Measurements from ENCODE around the gene SMO.

Gene SMO

DNA sequence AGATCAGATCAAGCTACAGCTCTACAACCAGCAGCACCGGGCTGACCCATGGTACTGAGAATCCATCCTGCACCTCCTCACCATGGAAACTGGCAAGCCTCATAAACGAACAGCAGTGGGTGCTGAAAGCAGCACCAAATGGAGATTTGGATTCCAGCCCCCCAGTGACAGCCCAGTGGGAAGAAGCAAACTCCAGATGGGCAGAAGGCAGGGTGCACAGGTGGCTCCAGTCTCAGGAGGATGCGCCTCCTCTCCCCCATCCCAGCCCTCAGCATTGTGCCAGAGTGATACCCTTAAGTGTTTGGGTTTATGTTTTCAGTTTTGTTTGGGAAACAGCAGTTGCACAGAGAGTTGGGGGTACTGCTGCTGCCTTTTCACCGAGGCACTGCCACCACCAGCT lies 20.6 kb upstream of the SMO start:
- no peak for TF ChIP-seq EZH2 (IDR thresholded peaks at IDR 0.05; ENCODE audit: borderline replicate concordance, low read length)
- TF ChIP-seq, protein P1, sequence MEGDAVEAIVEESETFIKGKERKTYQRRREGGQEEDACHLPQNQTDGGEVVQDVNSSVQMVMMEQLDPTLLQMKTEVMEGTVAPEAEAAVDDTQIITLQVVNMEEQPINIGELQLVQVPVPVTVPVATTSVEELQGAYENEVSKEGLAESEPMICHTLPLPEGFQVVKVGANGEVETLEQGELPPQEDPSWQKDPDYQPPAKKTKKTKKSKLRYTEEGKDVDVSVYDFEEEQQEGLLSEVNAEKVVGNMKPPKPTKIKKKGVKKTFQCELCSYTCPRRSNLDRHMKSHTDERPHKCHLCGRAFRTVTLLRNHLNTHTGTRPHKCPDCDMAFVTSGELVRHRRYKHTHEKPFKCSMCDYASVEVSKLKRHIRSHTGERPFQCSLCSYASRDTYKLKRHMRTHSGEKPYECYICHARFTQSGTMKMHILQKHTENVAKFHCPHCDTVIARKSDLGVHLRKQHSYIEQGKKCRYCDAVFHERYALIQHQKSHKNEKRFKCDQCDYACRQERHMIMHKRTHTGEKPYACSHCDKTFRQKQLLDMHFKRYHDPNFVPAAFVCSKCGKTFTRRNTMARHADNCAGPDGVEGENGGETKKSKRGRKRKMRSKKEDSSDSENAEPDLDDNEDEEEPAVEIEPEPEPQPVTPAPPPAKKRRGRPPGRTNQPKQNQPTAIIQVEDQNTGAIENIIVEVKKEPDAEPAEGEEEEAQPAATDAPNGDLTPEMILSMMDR (IDR thresholded peaks at IDR 0.05; ENCODE audit: low read length) = no peak
- H3K4me2 ChIP-seq (ENCODE audit: low read length) = no peak overlapping the region
- H2AFZ ChIP-seq (ENCODE audit: low read length) = no peak overlapping the region
- no peak overlapping the region for H3K4me3 ChIP-seq (ENCODE audit: low read depth, low read length, poor library complexity, severe bottlenecking)
- H3K27ac ChIP-seq (ENCODE audit: low read depth, low read length, poor library complexity, severe bottlenecking) = no peak overlapping the region
- H3K9me2 ChIP-seq (ENCODE audit: low read depth, low read length) = no peaks in the 10 kb centered on the region
- peaks cover 19% of the 10 kb centered on the region; the same call in 1 of the 2 replicates for H3K36me3 ChIP-seq (ENCODE audit: insufficient read depth, low read length)
- no peaks in the 10 kb centered on the region for H3F3A ChIP-seq (ENCODE audit: insufficient read depth, low read length)
- no peaks in the 10 kb centered on the region for H3K27me3 ChIP-seq (ENCODE audit: insufficient read depth, low read length)
- no peaks in the 10 kb centered on the region for H3K9me3 ChIP-seq (ENCODE audit: low read length)
- H3K79me2 ChIP-seq (ENCODE audit: insufficient read depth, low read length) = no peaks in the 10 kb centered on the region
- H3K9ac ChIP-seq (ENCODE audit: low read length) = no peak overlapping the region
- H3K4me1 ChIP-seq (ENCODE audit: insufficient read depth, low read length, severe bottlenecking) = peaks cover 17% of the 10 kb centered on the region
- no peaks in the 10 kb centered on the region for H4K20me1 ChIP-seq (ENCODE audit: insufficient read depth, low read length)

DNA sequence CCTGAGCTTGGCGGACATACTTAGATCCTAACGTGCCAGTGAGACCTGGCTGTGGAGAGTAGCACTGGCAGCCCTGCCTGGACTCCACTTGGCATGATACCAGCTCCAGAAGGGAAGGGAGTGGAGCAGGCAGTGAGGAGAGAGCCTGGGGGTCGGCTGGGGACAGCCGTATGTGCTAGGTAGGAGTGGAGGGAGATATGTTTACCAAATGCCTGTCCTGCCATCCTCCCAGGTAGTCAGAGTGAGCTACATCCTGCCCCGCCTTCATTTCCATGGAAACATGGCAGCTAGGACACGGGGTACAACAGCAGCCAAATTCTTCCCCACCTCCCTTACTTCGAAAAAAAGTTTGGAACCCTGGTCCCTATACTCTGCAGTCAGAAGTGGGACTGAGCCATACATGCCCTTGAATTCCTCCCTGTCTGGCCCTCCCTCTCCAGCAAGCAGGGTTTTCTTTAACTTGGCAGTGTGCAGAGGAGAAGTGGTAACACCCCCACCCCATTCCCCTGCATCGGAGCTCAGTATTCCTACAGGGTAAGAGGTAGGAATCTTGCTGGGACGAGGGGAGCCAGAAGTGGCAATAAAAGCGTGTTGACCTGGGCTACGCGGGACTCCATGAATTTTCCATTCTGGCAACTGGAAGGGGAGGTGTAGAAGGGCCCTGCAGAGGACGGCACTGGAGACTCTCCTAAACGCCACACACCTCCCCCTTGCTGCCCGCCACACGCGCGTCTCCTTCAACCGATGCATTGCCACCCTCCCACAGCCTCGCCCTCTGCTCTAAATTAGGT lies 20.0 kb upstream of the SMO start:
- peak overlapping the region; percentile 59 for H3K4me3 ChIP-seq (ENCODE audit: low read depth, low read length, poor library complexity, severe bottlenecking)
- no peaks in the 10 kb centered on the region for H4K20me1 ChIP-seq (ENCODE audit: insufficient read depth, low read length)
- TF ChIP-seq EZH2 (IDR thresholded peaks at IDR 0.05; ENCODE audit: borderline replicate concordance, low read length) = no peak
- peak overlapping the region; percentile 75 for H3K4me2 ChIP-seq (ENCODE audit: low read length)
- peaks cover 17% of the 10 kb centered on the region for H3K4me1 ChIP-seq (ENCODE audit: insufficient read depth, low read length, severe bottlenecking)
- H2AFZ ChIP-seq (ENCODE audit: low read length) = no peak overlapping the region
- H3K27me3 ChIP-seq (ENCODE audit: insufficient read depth, low read length) = no peaks in the 10 kb centered on the region
- no peaks in the 10 kb centered on the region for H3K79me2 ChIP-seq (ENCODE audit: insufficient read depth, low read length)
- no peaks in the 10 kb centered on the region for H3K9me2 ChIP-seq (ENCODE audit: low read depth, low read length)
- peaks cover 19% of the 10 kb centered on the region; the same call in 1 of the 2 replicates for H3K36me3 ChIP-seq (ENCODE audit: insufficient read depth, low read length)
- H3K9me3 ChIP-seq (ENCODE audit: low read length) = no peaks in the 10 kb centered on the region
- H3F3A ChIP-seq (ENCODE audit: insufficient read depth, low read length) = no peaks in the 10 kb centered on the region
- no peak overlapping the region for H3K27ac ChIP-seq (ENCODE audit: low read depth, low read length, poor library complexity, severe bottlenecking)
- peak overlapping the region; percentile 60; the same call in 1 of the 2 replicates for H3K9ac ChIP-seq (ENCODE audit: low read length)

DNA sequence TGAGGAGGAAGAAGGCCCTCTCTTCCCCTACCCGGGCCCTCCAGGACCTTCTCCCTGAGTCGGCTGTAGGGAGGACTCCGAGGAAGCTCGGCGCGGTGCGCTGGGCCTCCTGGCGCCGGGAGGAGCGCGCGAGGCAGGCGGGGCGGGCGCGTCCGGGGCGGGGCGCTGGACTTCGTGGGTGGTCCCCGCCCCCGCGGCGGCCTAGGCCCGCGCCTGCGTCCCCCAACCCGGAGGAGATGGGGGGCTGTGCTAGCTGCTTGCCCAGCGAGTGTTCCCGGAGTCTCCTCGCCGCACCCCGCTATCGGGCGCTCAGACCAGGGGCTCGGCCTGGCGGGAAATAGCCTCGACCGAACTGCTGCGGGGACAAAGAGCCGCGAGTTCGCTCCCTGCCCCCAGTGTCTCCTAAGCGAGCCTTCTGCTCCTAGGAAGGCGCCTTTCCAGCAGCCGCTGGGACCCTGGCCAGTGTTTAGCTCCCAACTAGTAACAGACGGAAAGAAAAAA lies 19.2 kb upstream of the SMO start:
- no peak for TF ChIP-seq EZH2 (IDR thresholded peaks at IDR 0.05; ENCODE audit: borderline replicate concordance, low read length)
- Histone ChIP-seq H3K9me2 (ENCODE audit: low read depth, low read length) (no peaks in the 10 kb centered on the region), H3K4me2 (ENCODE audit: low read length) (peak overlapping the region; percentile 75), H3K9me3 (ENCODE audit: low read length) (no peaks in the 10 kb centered on the region), H2AFZ (ENCODE audit: low read length) (peak overlapping the region; percentile 12), H3K9ac (ENCODE audit: low read length) (peak overlapping the region; percentile 60), H3K27ac (ENCODE audit: low read depth, low read length, poor library complexity, severe bottlenecking) (no peak overlapping the region), H3K27me3 (ENCODE audit: insufficient read depth, low read length) (no peaks in the 10 kb centered on the region), H3K4me1 (ENCODE audit: insufficient read depth, low read length, severe bottlenecking) (peaks cover 17% of the 10 kb centered on the region), H3K79me2 (ENCODE audit: insufficient read depth, low read length) (no peaks in the 10 kb centered on the region), H3K4me3 (ENCODE audit: low read depth, low read length, poor library complexity, severe bottlenecking) (peak overlapping the region; percentile 59), H4K20me1 (ENCODE audit: insufficient read depth, low read length) (no peaks in the 10 kb centered on the region), H3K36me3 (ENCODE audit: insufficient read depth, low read length) (peaks cover 19% of the 10 kb centered on the region; the same call in 1 of the 2 replicates), H3F3A (ENCODE audit: insufficient read depth, low read length) (no peaks in the 10 kb centered on the region)

DNA sequence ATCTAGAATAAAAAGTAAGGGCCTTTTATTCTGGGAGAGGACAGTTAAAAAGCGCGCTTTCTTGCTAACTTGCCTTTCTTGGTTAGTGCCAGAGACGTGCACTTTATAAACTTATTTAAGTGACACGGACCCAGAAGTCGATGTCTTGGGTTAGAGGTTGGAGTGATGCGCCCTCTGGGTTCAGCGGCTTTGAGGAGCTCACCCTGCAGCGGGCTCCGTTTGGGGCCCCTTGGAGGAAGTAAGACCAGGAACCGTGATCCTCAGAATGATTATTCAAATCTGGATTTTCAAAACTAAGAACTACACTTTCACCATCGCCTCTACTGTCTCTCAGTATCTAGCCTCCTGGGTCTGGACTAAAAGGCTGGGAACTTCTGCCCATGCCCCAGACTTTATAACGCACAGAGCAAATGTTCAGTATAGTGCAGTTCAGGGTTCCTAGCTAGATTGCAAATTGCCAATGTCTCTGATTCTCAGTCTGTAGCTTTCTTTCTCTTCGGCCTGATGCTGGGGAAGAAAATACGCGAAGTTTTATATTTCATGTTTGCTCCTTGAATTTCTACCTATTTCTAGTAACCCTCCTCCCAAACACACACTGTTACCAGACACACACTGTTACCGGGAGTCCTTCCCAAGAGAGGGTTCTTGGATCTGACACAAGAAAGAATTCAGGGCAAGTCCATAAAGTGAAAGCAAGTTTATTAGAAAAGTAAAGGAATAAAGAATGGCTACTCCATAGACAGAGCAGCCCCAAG lies 18.6 kb upstream of the SMO start:
- H3K4me3 ChIP-seq (ENCODE audit: low read depth, low read length, poor library complexity, severe bottlenecking) = peak overlapping the region; percentile 59

More for the DNA sequence above, 18.6 kb upstream of the SMO start:
- H3K36me3 ChIP-seq (ENCODE audit: insufficient read depth, low read length) = peaks cover 15% of the 10 kb centered on the region; the same call in 1 of the 2 replicates
- peak overlapping the region; percentile 75 for H3K4me2 ChIP-seq (ENCODE audit: low read length)
- peak overlapping the region; percentile 60 for H3K9ac ChIP-seq (ENCODE audit: low read length)
- H3K4me1 ChIP-seq (ENCODE audit: insufficient read depth, low read length, severe bottlenecking) = peaks cover 17% of the 10 kb centered on the region
- TF ChIP-seq, protein P1 (IDR thresholded peaks at IDR 0.05; ENCODE audit: low read length) = no peak; the same call in 1 of the 2 replicates
- no peak for TF ChIP-seq EZH2 (IDR thresholded peaks at IDR 0.05; ENCODE audit: borderline replicate concordance, low read length)
- H3K27ac ChIP-seq (ENCODE audit: low read depth, low read length, poor library complexity, severe bottlenecking) = no peak overlapping the region
- H3K9me3 ChIP-seq (ENCODE audit: low read length) = no peaks in the 10 kb centered on the region
- H4K20me1 ChIP-seq (ENCODE audit: insufficient read depth, low read length) = no peaks in the 10 kb centered on the region
- no peaks in the 10 kb centered on the region for H3F3A ChIP-seq (ENCODE audit: insufficient read depth, low read length)
- H3K27me3 ChIP-seq (ENCODE audit: insufficient read depth, low read length) = no peaks in the 10 kb centered on the region
- no peaks in the 10 kb centered on the region for H3K79me2 ChIP-seq (ENCODE audit: insufficient read depth, low read length)
- no peaks in the 10 kb centered on the region for H3K9me2 ChIP-seq (ENCODE audit: low read depth, low read length)
- peak overlapping the region; percentile 12 for H2AFZ ChIP-seq (ENCODE audit: low read length)

Data from OCI-LY1 (cell line).